ENCODE results near the gene RAI2.

RAI2 gene

DNA sequence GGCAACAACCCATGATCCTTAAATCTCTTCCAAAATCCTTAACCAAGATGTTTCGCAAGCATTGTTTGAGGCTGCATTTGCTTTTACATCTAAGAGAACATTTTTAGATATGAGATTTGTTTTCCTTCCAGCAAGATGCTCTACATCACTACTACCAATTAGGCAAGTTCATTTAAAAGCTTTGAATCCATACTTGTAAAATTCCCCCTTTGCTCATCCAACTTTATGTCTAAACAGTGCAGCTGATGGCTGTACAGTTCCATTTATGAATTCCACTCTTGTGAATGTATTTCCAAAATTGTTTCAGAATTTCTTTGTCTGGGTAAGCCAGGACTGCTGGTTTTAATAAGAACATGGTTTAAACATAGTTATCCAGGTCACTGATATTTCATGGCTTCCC lies 31.5 kb downstream of the RAI2 start:
- no peak for DNase-seq (ENCODE audit: low read depth in 2 of 2)

DNA sequence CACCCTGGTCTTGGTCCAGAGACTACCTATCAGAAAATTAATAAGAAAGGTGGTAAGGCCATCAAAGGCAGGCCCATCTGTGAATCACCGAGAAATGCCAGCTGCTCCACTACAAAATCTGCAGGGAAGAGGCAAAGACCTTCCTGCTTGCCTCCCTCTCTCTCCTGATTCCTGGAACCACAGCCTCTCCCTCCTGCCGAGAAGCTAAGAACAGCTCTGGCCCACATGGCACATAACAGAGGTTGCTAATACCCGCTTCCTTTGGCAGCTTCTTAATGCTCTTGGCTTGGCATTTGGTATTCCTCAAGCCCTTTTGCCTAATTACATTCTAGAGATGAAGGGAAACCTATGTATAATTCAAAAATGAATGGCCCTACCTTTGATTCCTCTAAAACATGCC lies 32.9 kb downstream of the RAI2 start:
- no peak for DNase-seq (ENCODE audit: low read depth in 2 of 2)

DNA sequence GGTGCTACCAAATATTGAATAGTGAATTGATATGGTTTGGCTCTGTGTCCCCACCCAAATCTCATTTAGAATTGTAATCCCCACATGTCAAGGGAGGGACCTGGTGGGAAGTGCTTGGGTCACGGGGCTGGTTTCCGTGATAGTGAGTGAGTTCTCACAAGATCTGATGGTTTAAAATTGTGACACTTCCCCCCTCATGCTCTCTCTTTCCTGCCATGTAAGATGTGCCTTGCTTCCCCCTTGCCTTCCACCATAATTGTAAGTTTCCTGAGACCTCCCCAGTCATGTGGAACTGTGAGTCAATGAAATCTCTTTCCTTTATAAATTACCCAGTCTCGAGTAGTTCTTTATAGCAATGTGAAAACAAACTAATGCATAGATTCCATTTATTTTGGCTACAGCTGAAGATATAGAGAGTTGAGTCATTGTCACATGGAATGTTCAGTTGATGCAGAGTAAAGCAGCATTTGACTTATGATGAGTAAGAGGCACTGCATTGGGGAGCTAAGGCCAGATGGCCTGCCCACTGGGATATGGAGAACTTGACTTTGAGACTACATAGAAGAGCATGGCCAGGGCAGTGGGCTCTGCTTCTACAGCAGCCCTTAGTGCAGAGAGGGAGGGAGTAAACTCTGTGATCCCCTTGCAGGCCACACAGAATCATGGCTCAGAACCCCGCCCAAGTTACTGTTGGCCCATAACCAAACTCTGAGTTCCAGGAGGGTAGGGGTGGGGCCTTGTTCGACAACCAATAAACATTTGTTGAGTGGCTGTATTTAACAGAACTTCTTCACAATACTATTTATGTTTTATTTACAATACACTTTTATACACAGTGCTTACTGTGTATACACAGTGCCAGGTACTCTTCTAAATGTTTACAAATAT lies 34.2 kb downstream of the RAI2 start:
- DNase-seq (ENCODE audit: low read depth in 2 of 2) = no peak

DNA sequence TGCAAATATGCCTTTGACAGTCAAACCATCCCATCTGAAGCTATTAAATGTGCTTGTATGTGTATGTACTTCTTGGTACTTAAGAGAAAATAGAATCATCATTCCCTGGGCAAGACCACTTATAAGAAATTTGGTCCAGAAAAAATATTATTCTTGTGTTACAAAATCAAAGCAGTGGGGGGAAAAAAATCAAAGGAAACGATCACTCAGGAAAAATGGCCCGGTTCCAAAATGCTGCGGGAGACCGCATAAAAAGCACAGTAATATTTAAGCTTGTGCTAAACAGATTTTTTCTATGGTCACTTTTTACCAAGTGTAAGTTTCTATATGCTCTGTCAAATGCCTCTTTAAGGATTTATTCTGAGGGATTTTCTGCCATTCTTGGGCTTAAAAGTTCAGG lies 36.1 kb downstream of the RAI2 start:
- no peak for DNase-seq (ENCODE audit: low read depth in 2 of 2)

DNA sequence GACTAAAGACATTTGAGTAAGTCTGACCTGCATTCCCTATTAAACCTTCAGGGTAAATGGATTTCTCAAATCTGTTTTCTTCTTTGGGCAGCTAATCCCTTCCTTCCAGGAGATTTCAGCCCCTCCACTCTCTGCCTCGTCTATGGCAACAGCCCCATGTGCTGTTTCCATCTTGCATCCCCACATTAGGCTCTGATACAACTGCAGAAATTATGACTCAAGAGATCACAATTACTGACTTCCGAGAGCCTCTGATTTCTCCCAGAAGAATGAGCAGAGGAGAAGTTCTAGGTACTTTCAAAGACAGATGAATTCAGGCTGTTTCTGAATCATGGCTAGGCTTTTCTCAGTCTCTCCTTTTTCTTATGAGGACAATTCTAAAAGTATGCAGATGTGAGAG lies 38.7 kb downstream of the RAI2 start:
- no peak for DNase-seq (ENCODE audit: low read depth in 2 of 2)

DNA sequence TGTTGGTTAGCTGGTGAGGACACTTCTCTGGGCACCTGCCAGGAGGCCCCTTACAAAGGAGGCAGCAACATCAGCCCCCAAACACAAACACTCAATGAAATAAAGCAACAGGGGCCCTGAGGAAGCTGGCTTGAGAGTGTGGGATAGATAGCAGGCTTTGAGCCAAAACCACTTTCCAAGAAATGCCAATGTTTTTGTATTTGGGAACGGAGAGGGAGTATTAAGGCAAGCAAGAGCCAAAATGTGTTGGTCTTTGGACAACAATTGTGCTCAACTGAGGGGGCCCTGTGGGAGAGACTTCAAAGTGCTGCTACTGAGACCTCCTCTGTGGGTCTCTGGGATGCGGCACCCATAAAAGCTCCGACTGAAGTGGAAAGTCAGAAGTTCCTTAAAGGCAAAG lies 41.0 kb downstream of the RAI2 start:
- DNase-seq (ENCODE audit: low read depth in 2 of 2) = no peak

DNA sequence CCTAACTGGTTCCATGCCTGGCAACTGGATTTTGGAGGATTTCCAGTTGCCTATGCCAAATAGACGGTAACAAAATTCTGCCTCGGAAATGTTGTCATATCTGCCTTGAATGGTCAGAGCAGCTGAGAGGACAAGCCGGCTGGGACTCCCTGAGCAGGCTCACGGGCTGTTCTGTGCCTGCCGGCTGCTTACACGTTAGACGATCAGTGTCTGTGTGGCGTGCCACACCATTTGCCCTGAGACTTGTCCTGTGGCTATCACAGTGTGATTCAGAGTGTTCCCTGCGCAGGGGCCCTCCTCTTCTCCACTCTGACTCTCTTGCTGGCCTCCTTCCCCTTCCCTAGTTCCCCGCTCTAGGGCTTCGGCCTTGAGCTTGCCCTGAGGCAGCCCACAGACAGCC lies 42.4 kb downstream of the RAI2 start:
- no peak for DNase-seq (ENCODE audit: low read depth in 2 of 2)

DNA sequence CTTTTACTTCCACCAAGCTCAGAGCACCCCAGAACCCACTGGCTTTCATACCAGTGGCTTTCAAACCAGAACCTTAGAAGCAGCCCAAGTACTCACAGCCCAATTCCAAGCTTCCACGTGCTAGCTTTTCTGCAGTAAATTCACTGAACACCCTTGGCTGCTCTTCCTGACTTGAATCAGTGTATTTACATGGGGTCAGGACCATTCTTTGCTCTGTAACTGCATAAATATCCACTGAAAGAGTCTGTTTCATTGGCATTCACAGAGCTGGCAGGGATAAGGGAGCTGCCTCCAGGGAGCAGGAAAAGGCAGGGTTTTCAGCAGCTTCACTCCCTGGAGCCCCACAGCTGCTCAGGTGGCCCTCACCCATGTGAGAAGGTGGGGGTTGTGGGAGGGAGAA lies 43.8 kb downstream of the RAI2 start:
- DNase-seq (ENCODE audit: low read depth in 2 of 2) = no peak

DNA sequence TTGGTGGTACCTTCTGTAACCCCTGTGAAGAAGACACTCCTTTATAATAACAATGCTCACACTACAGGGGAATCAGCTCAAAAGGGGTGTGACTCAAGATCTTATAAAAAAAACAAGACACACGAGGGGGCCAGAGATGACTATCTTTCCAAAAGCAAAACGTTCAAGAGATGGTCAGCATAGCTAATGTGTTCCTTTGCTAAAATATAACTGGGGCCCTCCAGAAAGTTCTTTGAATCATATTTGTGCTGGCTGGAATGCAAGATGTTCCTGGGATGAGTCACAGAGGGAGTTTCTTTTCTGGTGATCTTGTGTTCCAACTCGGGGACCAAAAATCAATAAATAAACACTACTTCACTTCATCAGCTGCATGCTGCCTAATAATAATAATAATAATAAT lies 46.5 kb downstream of the RAI2 start:
- no peak for DNase-seq (ENCODE audit: low read depth in 2 of 2)

DNA sequence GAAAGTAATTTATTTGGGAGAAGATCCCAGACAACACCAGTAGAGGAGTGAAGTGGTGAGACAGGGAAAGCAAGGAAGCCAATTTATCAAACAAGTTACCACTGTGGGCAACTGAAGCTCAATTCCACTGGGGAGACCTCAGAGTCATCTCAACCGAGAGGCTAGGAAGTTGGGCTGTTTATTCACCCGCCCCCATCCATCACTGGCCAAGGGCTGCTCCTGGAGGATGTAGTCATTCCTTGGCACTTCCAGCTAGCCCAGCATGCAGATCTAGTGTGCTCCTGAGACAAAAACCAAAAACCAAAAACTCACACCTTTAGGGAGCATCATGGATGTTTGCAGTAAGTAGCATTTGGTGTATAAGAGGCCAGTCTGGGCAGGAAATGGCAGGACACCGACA lies 47.0 kb downstream of the RAI2 start:
- DNase-seq (ENCODE audit: low read depth in 2 of 2) = no peak

DNA sequence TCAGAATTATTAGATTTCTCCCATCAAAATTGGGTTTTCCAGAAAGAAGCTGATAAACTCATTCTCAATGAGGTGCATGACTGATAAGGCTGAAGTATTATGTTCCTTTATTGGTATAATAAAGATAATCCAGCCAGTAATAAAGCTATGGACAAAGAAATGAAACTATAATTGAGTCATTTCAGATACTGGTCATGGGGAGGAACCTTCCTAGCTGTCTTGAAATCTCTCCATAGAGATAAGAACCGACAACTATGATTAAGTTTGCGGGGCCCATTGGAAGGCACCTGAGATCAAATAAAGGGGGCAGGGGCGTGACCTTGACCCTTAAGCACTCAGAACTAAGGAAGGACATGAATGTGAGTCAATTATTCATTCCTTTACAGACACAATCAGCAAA lies 47.8 kb downstream of the RAI2 start:
- DNase-seq (ENCODE audit: low read depth in 2 of 2) = no peak

DNA sequence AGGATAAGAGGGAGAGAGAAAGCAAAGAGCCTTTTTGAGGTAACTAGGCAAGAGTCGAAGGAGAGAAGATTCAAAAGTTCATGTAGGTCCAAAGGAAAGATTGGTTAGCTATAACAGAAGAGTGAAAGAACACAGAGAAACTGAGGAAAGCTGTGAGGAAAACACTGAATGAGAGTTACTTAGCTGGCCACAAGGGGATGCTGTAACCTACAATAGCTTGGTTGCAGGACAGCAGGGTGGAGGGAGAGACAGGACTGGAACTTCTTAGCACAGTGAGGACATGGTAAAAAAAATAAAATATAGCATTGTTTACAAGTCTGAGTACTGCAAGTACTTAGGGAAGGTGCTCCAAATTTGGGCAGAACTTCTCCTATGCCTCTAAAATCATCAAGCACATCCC lies 48.3 kb downstream of the RAI2 start:
- DNase-seq (ENCODE audit: low read depth in 2 of 2) = no peak

DNA sequence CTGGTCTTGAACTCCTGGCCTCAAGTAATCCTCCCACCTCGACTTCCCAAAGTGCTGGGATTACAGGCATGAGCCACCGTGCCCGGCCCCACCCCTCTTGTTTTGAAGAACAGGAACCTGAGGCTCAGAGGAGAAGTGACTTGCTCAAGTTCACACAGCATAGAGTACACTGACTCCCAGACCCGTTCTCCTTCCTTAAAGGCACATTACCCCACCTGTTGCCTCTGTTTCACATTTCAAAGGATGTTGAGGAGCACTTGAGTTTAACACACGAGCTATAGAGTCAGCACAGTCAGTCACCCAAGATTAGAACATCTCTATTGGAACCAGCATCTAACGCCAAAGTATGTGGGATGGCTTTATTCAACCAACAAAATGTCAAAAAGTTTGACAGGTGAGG lies 51.1 kb downstream of the RAI2 start:
- no peak for DNase-seq (ENCODE audit: low read depth in 2 of 2)

DNA sequence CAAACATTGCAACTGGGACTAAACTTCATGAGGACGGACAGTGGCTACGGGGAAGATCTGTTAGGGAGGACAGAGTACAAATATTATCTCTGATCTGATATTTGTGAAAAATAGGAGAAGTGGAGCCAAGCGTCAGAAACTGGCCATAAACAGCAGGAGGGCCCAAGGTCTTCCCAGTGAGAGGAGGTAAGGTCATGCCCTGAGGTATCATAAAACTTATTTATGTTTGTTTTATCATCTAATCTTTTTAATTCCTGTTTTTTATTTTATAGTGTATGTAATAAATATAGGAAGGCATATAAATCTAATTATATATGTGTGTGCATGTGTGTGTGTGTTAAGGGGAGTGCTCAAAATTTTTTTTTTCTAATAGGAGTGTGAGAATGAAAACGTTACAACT lies 51.8 kb downstream of the RAI2 start:
- DNase-seq (ENCODE audit: low read depth in 2 of 2) = no peak

DNA sequence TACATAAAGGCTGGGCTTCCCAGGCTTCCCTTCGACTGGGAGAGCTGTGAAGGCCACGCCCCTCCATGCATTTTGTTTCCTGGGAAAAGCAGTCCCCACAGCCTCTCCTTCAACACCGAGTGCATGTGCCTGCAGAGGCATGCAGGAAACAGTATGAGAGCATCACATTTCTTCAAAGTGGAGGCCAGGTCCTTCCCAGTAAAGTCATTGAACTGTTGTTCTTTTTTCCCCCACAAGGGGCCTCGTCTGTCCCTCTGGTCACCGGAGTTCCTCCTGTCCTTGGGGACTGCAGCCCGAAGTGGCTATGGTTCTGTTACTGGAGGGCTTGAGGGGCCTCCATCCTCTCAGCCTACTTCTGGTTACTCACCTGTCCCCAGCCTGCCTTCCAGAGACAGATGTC lies 56.0 kb downstream of the RAI2 start:
- no peak for DNase-seq (ENCODE audit: low read depth in 2 of 2)

DNA sequence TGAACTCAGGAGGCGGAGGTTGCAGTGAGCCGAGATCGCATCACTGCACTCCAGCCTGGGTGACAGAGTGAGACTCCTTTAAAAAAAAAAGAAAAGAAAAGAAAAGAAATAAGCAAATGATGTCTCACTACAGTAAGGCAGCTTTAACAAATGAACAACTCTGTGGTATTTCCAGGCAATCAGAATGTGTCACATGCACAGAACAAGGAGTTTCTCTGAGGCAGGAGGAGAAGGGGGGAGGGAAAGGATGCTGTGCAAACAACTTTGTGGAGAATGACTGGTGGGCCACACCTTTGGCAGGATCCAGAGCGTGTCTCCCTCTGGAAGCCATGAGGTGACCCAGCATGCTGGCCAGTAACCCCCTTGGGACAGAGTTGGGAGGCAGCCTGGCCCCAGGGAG lies 57.6 kb downstream of the RAI2 start:
- DNase-seq (ENCODE audit: low read depth in 2 of 2) = no peak

DNA sequence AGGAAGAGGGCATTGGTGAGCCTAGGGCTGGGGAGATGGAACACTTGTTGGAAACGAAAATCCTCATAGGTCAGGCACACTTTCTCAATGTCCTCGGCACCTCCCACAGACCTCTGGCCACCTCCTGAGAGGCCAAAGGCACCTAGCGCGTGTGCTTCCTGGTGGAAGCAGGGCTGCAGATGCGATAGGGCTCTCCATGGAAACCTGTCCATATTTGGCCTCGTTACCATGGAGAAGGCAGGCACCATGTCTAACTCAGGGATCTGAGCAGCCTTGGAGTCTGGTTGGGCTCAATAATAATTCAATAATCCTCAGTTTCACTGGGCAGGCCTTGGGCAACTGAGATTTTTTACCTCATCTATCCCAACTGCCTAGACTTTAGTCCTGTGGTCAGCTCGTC lies 58.3 kb downstream of the RAI2 start:
- no peak for DNase-seq (ENCODE audit: low read depth in 2 of 2)

DNA sequence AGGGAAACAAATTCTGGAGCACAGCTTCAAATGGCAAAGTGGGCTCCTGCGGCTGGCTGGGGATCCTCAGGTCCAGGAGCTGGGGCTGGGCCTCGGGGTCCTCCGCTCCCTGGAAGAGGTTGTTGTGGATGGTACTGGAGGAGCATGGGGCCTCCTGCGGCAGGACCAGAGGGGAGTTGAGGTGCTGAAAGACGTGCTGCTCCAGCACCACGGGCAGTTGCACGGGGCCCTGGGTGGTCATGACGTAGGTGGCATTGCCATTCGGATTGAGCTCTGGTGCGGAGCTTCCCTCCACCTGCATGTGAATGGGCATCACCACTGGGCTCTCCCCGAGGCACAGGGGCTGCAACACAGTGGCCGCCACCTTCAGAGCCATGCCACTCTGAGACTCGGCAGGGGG lies 59.7 kb downstream of the RAI2 start:
- DNase-seq (ENCODE audit: low read depth in 2 of 2) = no peak

DNA sequence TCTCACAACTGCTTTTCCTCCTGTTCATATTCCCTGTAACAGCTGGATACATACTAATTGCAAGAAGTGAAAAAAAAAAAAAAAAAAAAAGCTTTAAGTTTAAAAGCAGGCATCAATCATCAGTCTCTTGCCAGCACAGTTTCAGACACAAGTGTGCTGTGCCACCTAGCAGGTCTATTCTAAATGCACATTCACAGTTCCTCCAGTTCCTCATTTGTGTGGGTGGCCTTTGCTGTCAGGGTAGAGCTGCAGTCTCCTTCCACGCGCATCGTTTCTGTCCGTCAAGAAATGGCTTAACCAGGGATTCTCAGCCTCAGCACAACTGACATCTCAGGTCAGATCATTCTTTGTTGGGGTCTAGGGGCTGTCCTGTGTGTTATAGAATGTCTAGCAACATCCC lies 62.2 kb downstream of the RAI2 start:
- no peak for DNase-seq (ENCODE audit: low read depth in 2 of 2)

DNA sequence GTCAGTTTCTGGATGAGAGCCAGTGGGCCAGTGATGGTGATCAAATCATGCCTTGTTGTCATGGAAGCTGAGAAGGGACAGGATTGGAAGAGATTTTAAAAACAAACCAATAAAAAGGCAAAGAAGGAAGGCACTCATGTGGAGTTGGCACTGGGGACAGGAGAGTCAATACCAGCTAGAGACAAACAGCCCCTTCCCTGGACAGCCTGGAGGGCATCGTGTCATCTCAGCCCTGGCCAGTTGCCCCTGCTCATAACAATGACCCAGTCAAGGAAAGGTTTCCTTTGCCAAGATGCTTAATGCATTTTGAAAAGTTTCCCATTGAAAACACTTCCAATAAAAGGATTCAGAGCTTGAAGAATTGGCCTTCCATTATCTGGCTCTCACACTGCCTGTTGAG lies 68.3 kb downstream of the RAI2 start:
- no peak for DNase-seq (ENCODE audit: low read depth in 2 of 2)

DNA sequence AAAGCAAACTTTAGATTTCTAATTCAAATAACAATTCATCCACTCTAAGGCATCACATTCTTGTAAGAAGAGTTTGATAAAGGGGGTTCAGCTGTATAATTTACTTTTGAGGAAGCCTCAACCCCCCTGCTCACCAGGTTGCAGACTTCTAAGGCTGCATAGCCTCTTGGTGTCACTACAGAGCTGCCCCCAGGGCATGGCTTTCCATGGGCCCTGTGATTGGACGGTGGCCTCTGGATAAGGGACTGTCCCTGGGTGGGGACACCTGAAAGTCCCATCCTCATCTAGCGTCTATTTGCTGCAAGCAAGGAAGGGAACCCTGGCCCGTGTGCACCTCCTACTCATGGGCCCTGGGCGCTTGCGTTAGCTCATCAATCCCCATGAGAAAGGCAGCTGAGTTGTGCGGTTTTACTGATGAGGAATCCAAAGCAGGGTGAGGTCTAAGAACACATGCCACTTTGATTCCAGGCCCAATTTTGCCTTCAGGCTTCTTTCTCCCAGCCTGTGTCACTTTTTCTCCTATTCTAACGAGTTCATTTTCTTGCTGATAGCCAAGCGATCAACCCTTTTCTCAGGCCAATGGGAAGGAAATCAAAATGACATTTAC lies 72.0 kb downstream of the RAI2 start:
- no peak for DNase-seq (ENCODE audit: low read depth in 2 of 2)

DNA sequence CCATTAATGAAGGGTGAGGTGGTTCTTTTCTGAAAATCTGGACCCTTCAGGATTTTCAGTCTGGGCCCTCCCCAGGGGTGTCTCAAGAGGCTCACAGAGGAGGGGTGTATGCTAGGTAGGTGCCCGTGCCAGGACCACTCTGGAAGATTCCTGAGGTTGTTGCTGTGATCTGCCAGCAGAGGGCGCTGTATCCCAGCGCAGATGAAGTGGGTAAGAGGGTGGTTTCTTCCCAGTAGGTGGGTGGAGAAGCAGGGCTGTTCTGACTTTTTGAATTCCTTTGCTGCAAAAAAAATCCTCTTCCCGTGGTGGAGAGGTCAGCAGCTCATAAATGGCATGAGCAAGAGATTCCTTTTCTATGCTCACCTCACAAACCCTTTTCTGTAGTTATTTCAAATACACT lies 72.7 kb downstream of the RAI2 start:
- no peak for DNase-seq (ENCODE audit: low read depth in 2 of 2)

DNA sequence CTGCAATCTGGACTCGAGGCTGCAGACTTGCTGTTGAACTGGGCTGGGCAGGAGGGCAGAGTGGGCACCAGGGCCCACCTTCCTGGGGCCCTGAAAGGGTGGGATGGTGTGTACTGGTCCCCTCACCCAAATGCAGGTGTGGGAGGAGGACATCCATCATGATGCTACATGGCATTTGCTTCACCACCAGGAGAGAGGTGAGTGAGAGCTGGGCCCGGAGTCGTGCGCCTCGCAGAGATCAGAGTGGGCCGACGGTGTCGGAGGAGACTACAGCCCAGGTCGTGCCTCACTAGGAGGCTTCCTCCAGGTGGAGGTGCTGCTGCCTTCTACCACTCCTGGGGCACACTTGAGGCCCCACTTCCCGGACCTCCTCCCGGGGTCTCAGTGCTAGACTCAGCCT lies 73.5 kb downstream of the RAI2 start:
- DNase-seq (ENCODE audit: low read depth in 2 of 2) = no peak

Measured in fibroblast of skin of left biceps (primary cell).